Aorta (tissue), 5 donors: ENCODE results near the gene CFAP61. TPM values are rescaled to one million over a fixed set of nuclear protein-coding genes. Genes with fewer than 3 reads are reported as not detected.

Experiments
- ATAC-seq: fragments of 200-7000 bp; cut with Tn5 transposase; one replicate; pipeline ENCODE4 v1.9.1; 2022; ENCODE audit warnings: moderate library complexity; ENCODE audit not compliant: low FRiP score
- DNase-seq, 2 donors: peaks; one replicate each; pipeline ENCODE4 v3.0.0-alpha.2; 2020
- H3K27ac ChIP-seq, 2 donors: one replicate each; pipeline ENCODE4 v1.5.1; 2013; ENCODE audit warnings: low read length in 2 of 2, mild to moderate bottlenecking in 2 of 2, moderate library complexity in 2 of 2, control low read depth in 1 of 2, inconsistent platforms in 1 of 2, low read depth in 1 of 2
- H3K27me3 ChIP-seq, 2 donors: one replicate each; pipeline ENCODE4 v1.6.1; 2013; ENCODE audit warnings: control low read depth in 1 of 2, low read length in 1 of 2, mild to moderate bottlenecking in 1 of 2, moderate library complexity in 1 of 2; ENCODE audit not compliant: insufficient read depth in 2 of 2, control insufficient read depth in 1 of 2
- H3K36me3 ChIP-seq, 2 donors: one replicate each; pipeline ENCODE4 v1.6.1; 2013; ENCODE audit warnings: control low read depth in 1 of 2, low read length in 1 of 2, mild to moderate bottlenecking in 1 of 2; ENCODE audit not compliant: insufficient read depth in 2 of 2, control insufficient read depth in 1 of 2
- H3K4me1 ChIP-seq, 2 donors: one replicate each; pipeline ENCODE4 v1.6.1; 2013; ENCODE audit warnings: low read length in 2 of 2, control low read depth in 1 of 2, mild to moderate bottlenecking in 1 of 2, moderate library complexity in 1 of 2; ENCODE audit not compliant: insufficient read depth in 2 of 2, control insufficient read depth in 1 of 2
- H3K4me3 ChIP-seq, 2 donors: one replicate each; pipeline ENCODE4 v1.5.1; 2013; ENCODE audit warnings: low read length in 2 of 2, control low read depth in 1 of 2, mild to moderate bottlenecking in 1 of 2
- H3K9me3 ChIP-seq: one replicate; pipeline ENCODE4 v1.6.1; 2013; ENCODE audit warnings: mild to moderate bottlenecking, low read length; ENCODE audit not compliant: control insufficient read depth
- WGBS, 2 donors: extraction: QIAGEN DNeasy Blood & Tissue Kit; methylation state at CpG; one replicate each; pipeline ENCODE4 v1.1.7; 2013; 5-methylcytosine and 5-hydroxymethylcytosine counted together
- intact Hi-C, 2 donors: fragments of 100-400 bp; cut with DNase I; formaldehyde crosslinking; loops; one replicate each; pipeline versions ENCODE4 v1.14.2 to v1.15.0; 2022
- polyA plus RNA-seq, 2 donors: library from polyadenylated mRNA; stranded (reverse); fragments of 200-250 nt; gene quantifications; one replicate each; pipeline ENCODE4 v1.2.3, GENCODE V29; 2013
- total RNA-seq, 2 donors: library from RNA; stranded (reverse); fragmentation: NEBNext Ultra II Directional; extraction: Animal tissue kit (Norgen Biotek cat#: 25700); gene quantifications; one replicate each; pipeline ENCODE4 v1.2.1, GENCODE V29; 2021
- donor health status: healthy with polysubstance abuse.
- donor health status: Bipolar disorder and iron deficiency.
- donor health status: DM: no; HTN: no; CAD: no.
- donor health status: DM: no; HTN: no; CAD: no.
- donor health status: DM: yes; HTN: yes; CAD: no.

The CFAP61 gene
- total and polyA plus RNA-seq, 4 donors: 0.18 to 2.0 (median 0.91) TPM; not detected in 1

GRCh38 chr20:20331817-20332216 is 279.5 kb downstream of the CFAP61 start:
- Histone ChIP-seq H3K9me3 (peaks cover 3% of the 10 kb centered on the region), H3K4me1 (no peaks in the 10 kb centered on the region), H3K36me3 (no peaks in the 10 kb centered on the region), H3K27me3 (peaks cover 0 to 4% of the 10 kb centered on the region in 2 donors), H3K4me3 (no peak overlapping the region), H3K27ac (no peak overlapping the region)
- DNase-seq (no peak), ATAC-seq (no peak)
- WGBS, 2 donors: 65 to 71% methylated on average over 2 of the region's 2 CpGs
- intact Hi-C loops: no loop called here

GRCh38 chr20:20333866-20334265 is 281.5 kb downstream of the CFAP61 start:
- Histone ChIP-seq H3K9me3 (no peaks in the 10 kb centered on the region), H3K4me1 (no peaks in the 10 kb centered on the region), H3K27ac (no peak overlapping the region), H3K4me3 (no peak overlapping the region), H3K36me3 (no peaks in the 10 kb centered on the region), H3K27me3 (peaks cover 0 to 2% of the 10 kb centered on the region in 2 donors)
- ATAC-seq (no peak), DNase-seq (peak in 1 of 2 donors; percentile 54)
- 57 to 70% methylated on average over 5 to 6 of the region's 6 CpGs for WGBS, 2 donors
- intact Hi-C loops: no loop called here

- no peak overlapping the region for H3K4me3 ChIP-seq
- H3K27ac ChIP-seq: no peak overlapping the region
- DNase-seq: no peak
- H3K9me3 ChIP-seq: no peaks in the 10 kb centered on the region
- WGBS, 2 donors: 58 to 61% methylated on average over 5 of the region's 5 CpGs
- intact Hi-C loops: no loop called here
- peaks cover 0 to 2% of the 10 kb centered on the region in 2 donors for H3K27me3 ChIP-seq
- H3K36me3 ChIP-seq: no peaks in the 10 kb centered on the region
- H3K4me1 ChIP-seq: no peaks in the 10 kb centered on the region
- ATAC-seq: no peak
Observed at GRCh38 chr20:20334489-20334888, 282.2 kb downstream of the CFAP61 start.

GRCh38 chr20:20338133-20338730 is 285.9 kb downstream of the CFAP61 start:
- intact Hi-C loops: no loop called here
- Histone ChIP-seq H3K27me3 (peaks cover 0 to 2% of the 10 kb centered on the region in 2 donors), H3K4me3 (no peak overlapping the region), H3K4me1 (no peaks in the 10 kb centered on the region), H3K9me3 (no peaks in the 10 kb centered on the region), H3K36me3 (no peaks in the 10 kb centered on the region), H3K27ac (no peak overlapping the region)
- WGBS, 2 donors: 90% methylated on average over 14 of the region's 14 CpGs
- DNase-seq: no peak
- no peak for ATAC-seq

- Histone ChIP-seq H3K27ac (no peak overlapping the region), H3K27me3 (peaks cover 0 to under 1% of the 10 kb centered on the region in 2 donors), H3K9me3 (no peaks in the 10 kb centered on the region), H3K4me1 (no peaks in the 10 kb centered on the region), H3K4me3 (no peak overlapping the region), H3K36me3 (no peaks in the 10 kb centered on the region)
- ATAC-seq: no peak
- no peak for DNase-seq
- WGBS, 2 donors: 90 to 91% methylated on average over 16 of the region's 16 CpGs
- intact Hi-C loops: no loop called here
Observed at GRCh38 chr20:20340443-20340842, 288.1 kb downstream of the CFAP61 start.

GRCh38 chr20:20341371-20341770 is 289.0 kb downstream of the CFAP61 start:
- intact Hi-C loops: no loop called here
- no peaks in the 10 kb centered on the region for H3K4me1 ChIP-seq
- 67 to 70% methylated on average over 4 of the region's 4 CpGs for WGBS, 2 donors
- no peaks in the 10 kb centered on the region for H3K36me3 ChIP-seq
- DNase-seq: no peak
- H3K4me3 ChIP-seq: no peak overlapping the region
- H3K27me3 ChIP-seq: no peaks in the 10 kb centered on the region
- no peaks in the 10 kb centered on the region for H3K9me3 ChIP-seq
- no peak for ATAC-seq
- no peak overlapping the region for H3K27ac ChIP-seq

- Histone ChIP-seq H3K27me3 (no peaks in the 10 kb centered on the region), H3K9me3 (no peaks in the 10 kb centered on the region), H3K4me1 (no peaks in the 10 kb centered on the region), H3K36me3 (no peaks in the 10 kb centered on the region), H3K27ac (no peak overlapping the region), H3K4me3 (no peak overlapping the region)
- intact Hi-C loops: no loop called here
- no peak for DNase-seq
- no peak for ATAC-seq
- WGBS, 2 donors: 19 to 36% methylated on average over 5 of the region's 5 CpGs
Observed at GRCh38 chr20:20342066-20342465, 289.7 kb downstream of the CFAP61 start.

GRCh38 chr20:20343932-20344331 is 291.6 kb downstream of the CFAP61 start:
- Histone ChIP-seq H3K4me1 (no peaks in the 10 kb centered on the region), H3K27me3 (no peaks in the 10 kb centered on the region), H3K27ac (no peak overlapping the region), H3K9me3 (no peaks in the 10 kb centered on the region), H3K36me3 (no peaks in the 10 kb centered on the region), H3K4me3 (no peak overlapping the region)
- ATAC-seq (no peak), DNase-seq (no peak)
- intact Hi-C loops: no loop called here
- WGBS, 2 donors: 63 to 65% methylated on average over 7 of the region's 7 CpGs

- intact Hi-C loops: no loop called here
- 71 to 79% methylated on average over 4 of the region's 4 CpGs for WGBS, 2 donors
- Histone ChIP-seq H3K27ac (no peak overlapping the region), H3K4me3 (no peak overlapping the region), H3K36me3 (no peaks in the 10 kb centered on the region), H3K9me3 (no peaks in the 10 kb centered on the region), H3K27me3 (no peaks in the 10 kb centered on the region), H3K4me1 (no peaks in the 10 kb centered on the region)
- DNase-seq: no peak
- no peak for ATAC-seq
Observed at GRCh38 chr20:20344476-20344875, 292.1 kb downstream of the CFAP61 start.
